Neural crest cell (in vitro differentiated cells): Measurements from ENCODE around the gene AP1M1. TPM values are rescaled to one million over a fixed set of nuclear protein-coding genes. Genes with fewer than 3 reads are reported as not detected.

Experiments
- DNase-seq: peaks from one replicate; pipeline ENCODE4 v3.0.0; 2021; ENCODE audit warnings: low read depth, mixed read lengths, low spot score
- H3K27ac Mint-ChIP-seq: one replicate; pipeline ENCODE4 v1.8.0; 2021; ENCODE audit warnings: mild to moderate bottlenecking, mixed read lengths; ENCODE audit not compliant: unreplicated experiment
- H3K27me3 Mint-ChIP-seq: 2 replicates; pipeline ENCODE4 v1.8.0; 2021; ENCODE audit warnings: low read depth, mild to moderate bottlenecking, mixed read lengths
- H3K36me3 Mint-ChIP-seq: 2 replicates; pipeline ENCODE4 v1.8.0; 2021; ENCODE audit warnings: low read depth, mild to moderate bottlenecking, mixed read lengths
- H3K4me1 Mint-ChIP-seq: 2 replicates; pipeline ENCODE4 v1.8.0; 2021; ENCODE audit warnings: mixed read lengths
- H3K4me3 Mint-ChIP-seq: one replicate; pipeline ENCODE4 v1.8.0; 2021; ENCODE audit warnings: mild to moderate bottlenecking, mixed read lengths
- H3K9me3 Mint-ChIP-seq: 2 replicates; pipeline ENCODE4 v1.8.0; 2021; ENCODE audit warnings: mixed read lengths
- total RNA-seq: library from RNA; stranded (reverse); gene quantifications from 2 replicates; pipeline ENCODE4 v1.2.1, GENCODE V29; 2021
- TF ChIP-seq, protein P1 (sequence below): fragments of 200-600 bp; sonication (generic); conservative IDR thresholded peaks from 2 replicates; pipeline ENCODE4 v1.5.0; 2021; ENCODE audit warnings: antibody characterized with exemption, mild to moderate bottlenecking

The AP1M1 gene
- total RNA-seq, 1 donor from 2014 or later: 97.6 TPM

DNA sequence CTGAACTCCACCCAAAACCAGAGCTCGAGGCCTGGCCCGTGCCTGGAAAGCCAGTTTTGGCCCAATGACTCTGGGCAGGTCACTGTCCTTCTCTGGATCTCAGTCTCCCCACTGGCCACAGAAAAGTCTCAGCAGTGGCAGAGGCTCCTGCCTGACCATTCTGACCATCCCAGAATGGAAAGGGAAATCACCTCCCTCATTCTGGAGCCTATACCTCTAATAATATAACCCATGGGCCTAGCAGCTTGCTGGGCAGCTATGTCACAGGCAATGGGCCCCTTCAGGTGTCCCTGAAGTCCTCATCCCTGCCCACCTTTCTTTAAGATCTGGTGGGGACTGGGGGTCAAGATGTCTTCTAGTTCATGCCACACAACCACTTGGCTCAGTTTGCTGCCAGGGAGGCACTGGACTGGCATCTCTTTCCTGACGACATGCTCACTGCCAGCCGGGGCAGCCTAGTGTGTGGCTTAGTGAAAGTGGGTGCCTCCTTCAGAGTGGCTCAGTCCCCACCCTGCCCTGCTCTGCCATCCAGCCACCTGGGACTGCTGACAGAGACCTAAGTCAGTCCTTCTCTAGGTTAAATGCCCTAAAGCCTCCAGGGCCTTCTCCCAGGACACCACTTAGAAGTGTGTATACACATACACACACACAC is 62.6 kb downstream of the AP1M1 start:
- Mint-ChIP-seq H3K9me3 (no peaks in the 10 kb centered on the region), H3K36me3 (no peaks in the 10 kb centered on the region), H3K27me3 (peaks cover 2% of the 10 kb centered on the region), H3K4me3 (no peak overlapping the region), H3K4me1 (no peaks in the 10 kb centered on the region), H3K27ac (no peak overlapping the region)
- TF ChIP-seq, protein P1, sequence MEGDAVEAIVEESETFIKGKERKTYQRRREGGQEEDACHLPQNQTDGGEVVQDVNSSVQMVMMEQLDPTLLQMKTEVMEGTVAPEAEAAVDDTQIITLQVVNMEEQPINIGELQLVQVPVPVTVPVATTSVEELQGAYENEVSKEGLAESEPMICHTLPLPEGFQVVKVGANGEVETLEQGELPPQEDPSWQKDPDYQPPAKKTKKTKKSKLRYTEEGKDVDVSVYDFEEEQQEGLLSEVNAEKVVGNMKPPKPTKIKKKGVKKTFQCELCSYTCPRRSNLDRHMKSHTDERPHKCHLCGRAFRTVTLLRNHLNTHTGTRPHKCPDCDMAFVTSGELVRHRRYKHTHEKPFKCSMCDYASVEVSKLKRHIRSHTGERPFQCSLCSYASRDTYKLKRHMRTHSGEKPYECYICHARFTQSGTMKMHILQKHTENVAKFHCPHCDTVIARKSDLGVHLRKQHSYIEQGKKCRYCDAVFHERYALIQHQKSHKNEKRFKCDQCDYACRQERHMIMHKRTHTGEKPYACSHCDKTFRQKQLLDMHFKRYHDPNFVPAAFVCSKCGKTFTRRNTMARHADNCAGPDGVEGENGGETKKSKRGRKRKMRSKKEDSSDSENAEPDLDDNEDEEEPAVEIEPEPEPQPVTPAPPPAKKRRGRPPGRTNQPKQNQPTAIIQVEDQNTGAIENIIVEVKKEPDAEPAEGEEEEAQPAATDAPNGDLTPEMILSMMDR: no peak
- DNase-seq: no peak

DNA sequence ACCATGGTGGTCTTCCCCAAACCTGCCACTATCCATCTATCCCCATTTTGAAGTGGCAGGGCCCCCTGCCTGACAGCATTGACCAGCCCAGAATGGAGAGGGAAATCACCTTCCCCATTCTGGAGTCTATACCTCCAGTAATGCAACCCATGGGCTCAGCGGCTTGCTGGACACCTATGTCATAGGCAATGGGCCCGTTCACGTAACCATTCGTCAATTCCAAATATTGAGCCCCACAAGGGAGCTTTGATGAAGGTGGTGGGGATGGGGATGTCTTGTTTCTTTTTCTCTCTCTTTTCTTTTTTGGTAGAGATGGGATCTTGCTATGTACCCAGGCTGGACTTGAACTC is 63.1 kb downstream of the AP1M1 start:
- TF ChIP-seq, protein P1: no peak
- Mint-ChIP-seq H3K9me3 (no peaks in the 10 kb centered on the region), H3K27ac (no peak overlapping the region), H3K4me1 (no peaks in the 10 kb centered on the region), H3K4me3 (no peak overlapping the region), H3K36me3 (no peaks in the 10 kb centered on the region), H3K27me3 (peaks cover 2% of the 10 kb centered on the region)
- no peak for DNase-seq

DNA sequence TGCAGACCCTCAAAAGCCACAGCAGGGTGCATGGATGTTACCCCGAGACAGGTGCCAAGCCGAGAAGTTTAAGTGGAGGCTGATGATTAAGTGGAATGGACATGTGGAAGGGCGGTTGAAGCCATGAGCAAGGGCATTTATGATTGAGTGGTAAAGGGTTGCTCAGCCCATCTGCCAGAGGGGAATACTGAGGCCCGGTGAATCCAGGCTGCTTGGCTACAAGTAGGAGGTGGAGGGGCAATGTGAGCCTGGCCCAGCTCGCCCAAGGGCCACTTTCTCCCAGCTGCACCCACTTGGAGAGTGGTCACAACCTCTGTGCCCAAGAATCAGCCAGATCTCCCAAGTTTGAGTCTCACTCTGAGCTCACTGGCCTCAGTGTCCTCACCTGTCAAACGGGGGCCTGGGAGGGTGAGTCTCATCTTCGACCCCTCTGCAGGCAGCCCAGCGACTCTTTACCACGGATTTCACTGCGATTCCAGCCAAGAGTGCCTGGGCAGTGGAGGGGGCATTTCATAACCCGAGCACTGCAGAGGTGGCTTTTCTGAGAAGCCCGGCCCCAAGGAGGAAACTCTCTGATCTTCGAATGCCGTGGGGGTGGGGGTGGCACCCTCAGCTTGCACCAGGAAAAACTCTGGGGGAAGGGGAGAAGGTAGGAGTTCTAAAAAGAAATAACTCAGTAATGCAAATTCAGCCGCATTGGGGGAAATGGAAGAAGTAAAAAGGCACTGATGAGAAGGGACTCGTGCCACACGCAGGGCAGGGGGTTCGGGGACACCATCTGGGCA is 64.1 kb downstream of the AP1M1 start:
- no peak for DNase-seq
- no peak overlapping the region for H3K27ac Mint-ChIP-seq
- H3K36me3 Mint-ChIP-seq: no peaks in the 10 kb centered on the region
- TF ChIP-seq, protein P1: no peak
- no peak overlapping the region for H3K4me3 Mint-ChIP-seq
- H3K27me3 Mint-ChIP-seq: peaks cover 2% of the 10 kb centered on the region
- no peaks in the 10 kb centered on the region for H3K4me1 Mint-ChIP-seq
- H3K9me3 Mint-ChIP-seq: no peaks in the 10 kb centered on the region

DNA sequence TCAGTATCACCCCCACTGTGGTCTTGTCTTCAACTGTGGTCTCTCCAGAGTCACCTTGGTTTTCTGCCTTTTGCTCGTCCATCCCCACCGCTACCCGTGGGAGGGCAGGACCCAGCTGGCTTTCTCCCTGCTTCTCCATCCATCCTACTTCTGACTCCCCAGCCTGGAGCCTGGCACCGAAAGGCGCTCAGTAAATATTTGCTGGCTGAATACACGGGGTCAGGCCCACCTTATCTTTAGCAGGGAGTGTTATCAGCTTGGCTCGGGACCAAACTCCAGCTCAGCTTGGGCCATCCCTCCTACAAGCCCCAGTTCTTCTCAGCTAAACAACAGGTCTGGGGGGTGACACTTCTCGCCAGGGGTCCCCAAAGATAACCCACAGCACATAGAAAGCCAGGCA is 64.9 kb downstream of the AP1M1 start:
- Mint-ChIP-seq H3K9me3 (no peaks in the 10 kb centered on the region), H3K27me3 (peaks cover 2% of the 10 kb centered on the region), H3K4me1 (no peaks in the 10 kb centered on the region), H3K4me3 (no peak overlapping the region), H3K27ac (no peak overlapping the region), H3K36me3 (no peaks in the 10 kb centered on the region)
- TF ChIP-seq, protein P1: no peak
- DNase-seq: no peak

DNA sequence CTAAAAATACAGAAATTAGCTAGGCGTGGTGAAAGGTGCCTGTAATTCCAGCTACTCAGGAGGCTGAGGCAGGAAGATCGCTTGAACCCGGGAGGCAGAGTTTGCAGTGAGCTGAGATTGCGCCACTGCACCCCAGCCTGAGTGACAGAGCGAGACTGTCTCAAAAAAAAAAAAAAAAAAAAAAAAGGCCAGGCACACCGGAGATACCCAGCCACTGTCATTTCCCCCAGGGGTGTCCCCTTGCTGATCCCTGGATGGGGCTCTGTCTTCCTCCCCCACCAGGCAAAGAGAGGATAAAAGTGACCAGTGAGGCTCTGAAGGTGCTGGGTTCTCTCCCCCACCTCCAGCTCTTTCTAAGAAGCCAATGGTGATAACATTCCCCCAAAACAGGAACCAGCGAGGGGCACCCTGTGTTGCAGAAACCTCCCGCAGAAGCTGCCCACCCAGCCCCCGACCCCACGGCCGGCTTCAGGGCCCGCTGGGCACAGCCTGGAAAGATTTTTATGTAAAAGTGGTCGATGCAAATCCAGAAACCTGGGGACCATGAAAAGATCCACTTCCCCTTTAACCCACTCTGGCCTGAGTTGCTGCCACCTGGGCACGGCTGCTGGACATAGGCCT is 65.5 kb downstream of the AP1M1 start:
- TF ChIP-seq, protein P1: no peak
- H3K4me1 Mint-ChIP-seq: no peaks in the 10 kb centered on the region
- H3K36me3 Mint-ChIP-seq: no peaks in the 10 kb centered on the region
- no peak for DNase-seq
- no peaks in the 10 kb centered on the region for H3K9me3 Mint-ChIP-seq
- H3K27me3 Mint-ChIP-seq: peaks cover 2% of the 10 kb centered on the region
- H3K4me3 Mint-ChIP-seq: no peak overlapping the region
- no peak overlapping the region for H3K27ac Mint-ChIP-seq
